HepG2 (cell line): ENCODE results near the gene MPP3. TPM values are rescaled to one million over a fixed set of nuclear protein-coding genes. Genes with fewer than 3 reads are reported as not detected.
A peak's percentile ranks its signal among the peaks of the same experiment; 100 is the strongest.

ENCODE experiments used
- AHR ChIP-seq: IDR thresholded peaks from 2 replicates; pipeline ENCODE4 v1.6.1; 2018; ENCODE audit warnings: missing genetic modification reagents, missing compliant biosample characterization
- ARHGAP35 ChIP-seq: sonication (generic); formaldehyde crosslinking; IDR thresholded peaks from 2 replicates; pipeline ENCODE4 v1.9.0; 2022; ENCODE audit warnings: mild to moderate bottlenecking, inconsistent platforms, moderate library complexity, missing genetic modification reagents, borderline replicate concordance
- DR1 ChIP-seq: sonication (generic); formaldehyde crosslinking; IDR thresholded peaks from 2 replicates; pipeline ENCODE4 v1.8.0; 2021; ENCODE audit warnings: mild to moderate bottlenecking, missing genetic modification reagents, inconsistent platforms
- GFI1 ChIP-seq: sonication (generic); formaldehyde crosslinking; IDR thresholded peaks from 2 replicates; pipeline ENCODE4 v1.5.0; 2020; ENCODE audit warnings: missing genetic modification reagents, mild to moderate bottlenecking, borderline replicate concordance
- HIVEP1 ChIP-seq: sonication (generic); formaldehyde crosslinking; IDR thresholded peaks from 2 replicates; pipeline ENCODE4 v1.4.0; 2020; ENCODE audit warnings: mild to moderate bottlenecking, missing genetic modification reagents
- HNRNPL ChIP-seq: fragments of 200-400 bp; formaldehyde crosslinking; IDR thresholded peaks from 2 replicates; pipeline ENCODE4 v1.6.1; 2017; ENCODE audit warnings: mild to moderate bottlenecking, low read depth, low read length
- HNRNPLL ChIP-seq: fragments of 200-400 bp; formaldehyde crosslinking; IDR thresholded peaks from 2 replicates; pipeline ENCODE4 v1.6.1; 2017; ENCODE audit warnings: mild to moderate bottlenecking, low read depth, low read length; ENCODE audit not compliant: poor library complexity, severe bottlenecking
- KDM2A ChIP-seq: sonication (generic); formaldehyde crosslinking; IDR thresholded peaks from 2 replicates; pipeline ENCODE4 v1.4.0; 2020; ENCODE audit warnings: low read depth, missing genetic modification reagents, borderline replicate concordance
- NR1H2 ChIP-seq: sonication (generic); formaldehyde crosslinking; IDR thresholded peaks from 2 replicates; pipeline ENCODE4 v1.8.1; 2022; ENCODE audit warnings: low read depth, missing genetic modification reagents, borderline replicate concordance
- RFX5 ChIP-seq: IDR thresholded peaks from 2 replicates; pipeline ENCODE4 v1.6.1; 2011; ENCODE audit warnings: low read depth, low read length, improper control_type of control experiment
- ZNF17 ChIP-seq: sonication (generic); formaldehyde crosslinking; IDR thresholded peaks from 2 replicates; pipeline ENCODE4 v1.5.0; 2020; ENCODE audit warnings: mild to moderate bottlenecking, missing genetic modification reagents
- ZNF282 ChIP-seq: fragments of 450-650 bp; IDR thresholded peaks from 2 replicates; pipeline ENCODE4 v1.6.1; 2018; ENCODE audit not compliant: partially characterized antibody
- ZNF367 ChIP-seq: sonication (generic); formaldehyde crosslinking; IDR thresholded peaks from 2 replicates; pipeline ENCODE4 v1.4.0; 2020; ENCODE audit warnings: missing genetic modification reagents, borderline replicate concordance
- ZNF446 ChIP-seq: sonication (generic); formaldehyde crosslinking; IDR thresholded peaks from 2 replicates; pipeline ENCODE4 v1.5.0; 2020; ENCODE audit warnings: mild to moderate bottlenecking, missing genetic modification reagents
- ZNF777 ChIP-seq: sonication (generic); formaldehyde crosslinking; IDR thresholded peaks from 2 replicates; pipeline ENCODE4 v1.4.0; 2020; ENCODE audit warnings: missing genetic modification reagents
- polyA plus RNA-seq, 8 experiments: library from polyadenylated mRNA; depleted of rRNA in 3 of 8; stranded (reverse) in 7 of 8; unstranded in 1 of 8; fragments of >200 nt; fragmentation: Illumina TruSeq in 4 of 8; extraction: Trizol in 4 of 8; gene quantifications; 2 replicates each; pipeline versions ENCODE4 v1.2.1 to v1.2.3, GENCODE V29; 2011 to 2016; ENCODE audit warnings: low read depth in 4 of 8, missing spikeins in 1 of 8, mixed read lengths in 1 of 8; ENCODE audit not compliant: insufficient read depth in 1 of 8
- total RNA-seq, 5 experiments: library from RNA; depleted of rRNA; stranded (reverse); fragments of >200 nt; fragmentation: Illumina TruSeq; extraction: Trizol; gene quantifications; 2 replicates each; pipeline ENCODE4 v1.2.3, GENCODE V29; 2016; ENCODE audit warnings: low read depth in 1 of 5
- TF ChIP-seq, protein P1 (sequence below): sonication (generic); formaldehyde crosslinking; IDR thresholded peaks from 2 replicates; pipeline ENCODE4 v1.4.0; 2020; ENCODE audit warnings: missing genetic modification reagents
- TF ChIP-seq, protein P2 (sequence below): sonication (generic); formaldehyde crosslinking; IDR thresholded peaks from 2 replicates; pipeline ENCODE4 v1.8.1; 2023; ENCODE audit warnings: missing genetic modification reagents, mild to moderate bottlenecking, borderline replicate concordance
- TF ChIP-seq, protein P3 (sequence below): sonication (generic); formaldehyde crosslinking; IDR thresholded peaks from 2 replicates; pipeline ENCODE4 v1.5.0; 2020; ENCODE audit warnings: missing genetic modification reagents
- TF ChIP-seq, protein P4 (sequence below): sonication (generic); formaldehyde crosslinking; IDR thresholded peaks from 2 replicates; pipeline ENCODE4 v1.4.0; 2020; ENCODE audit warnings: mild to moderate bottlenecking, missing genetic modification reagents

The MPP3 gene
- total and polyA plus RNA-seq, 2 of the 13 experiments (the other 11 are each of a cell fraction or from before 2014, with no cell fraction given), result 0.91 to 1.8 TPM

DNA sequence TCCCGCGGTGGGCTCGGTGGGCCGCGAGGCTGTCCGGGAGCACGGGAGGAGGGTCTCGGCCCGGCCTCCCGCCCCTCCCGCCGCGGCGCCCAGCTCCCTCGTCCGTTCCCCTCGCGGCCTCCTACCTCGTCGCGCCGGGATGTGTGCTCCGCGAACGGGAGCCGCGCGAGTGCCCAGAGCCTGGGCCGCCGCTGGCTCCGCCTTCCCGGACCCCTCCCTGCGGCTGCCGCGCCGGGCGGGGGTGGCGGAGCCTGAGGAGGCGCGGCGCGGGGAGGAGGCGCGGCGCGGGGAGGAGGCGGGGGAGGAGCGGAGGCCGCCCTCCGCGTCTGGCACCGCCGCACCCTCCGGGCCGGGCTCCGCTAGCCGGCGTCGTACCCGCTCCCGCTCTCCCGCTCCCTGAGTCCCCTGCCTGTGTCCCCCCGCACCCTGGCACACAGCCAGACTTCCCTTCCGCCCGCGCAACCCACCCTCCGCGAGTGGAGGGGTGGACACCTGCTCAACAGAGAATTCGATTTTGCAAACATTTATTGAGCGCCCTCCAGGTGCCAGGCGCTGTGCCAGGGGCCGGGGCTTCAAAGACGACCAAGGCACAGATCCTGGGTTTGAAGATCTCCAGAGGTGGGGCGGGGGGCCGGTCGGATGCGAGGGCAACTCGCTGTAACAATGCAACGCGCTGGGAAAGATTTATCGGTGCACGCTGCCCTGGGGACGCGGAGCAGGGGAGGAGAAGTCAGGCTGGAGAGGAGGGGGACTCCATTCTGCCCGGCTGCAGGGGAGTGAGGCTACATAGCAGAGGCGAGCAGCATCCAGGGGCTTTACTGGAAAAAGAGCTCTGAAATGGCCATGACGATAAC, at the start of gene MPP3 (continued):
- TF ChIP-seq ARHGAP35 (CRISPR knock-in tag), result 0 out of 2 replicates have a peak, but pooled peaks have one; percentile 34
- no peak for TF ChIP-seq NR1H2 (CRISPR knock-in tag)
- no peak for TF ChIP-seq ZNF446
- TF ChIP-seq ZNF17 (CRISPR knock-in tag), result no peak
- TF ChIP-seq, protein P1, sequence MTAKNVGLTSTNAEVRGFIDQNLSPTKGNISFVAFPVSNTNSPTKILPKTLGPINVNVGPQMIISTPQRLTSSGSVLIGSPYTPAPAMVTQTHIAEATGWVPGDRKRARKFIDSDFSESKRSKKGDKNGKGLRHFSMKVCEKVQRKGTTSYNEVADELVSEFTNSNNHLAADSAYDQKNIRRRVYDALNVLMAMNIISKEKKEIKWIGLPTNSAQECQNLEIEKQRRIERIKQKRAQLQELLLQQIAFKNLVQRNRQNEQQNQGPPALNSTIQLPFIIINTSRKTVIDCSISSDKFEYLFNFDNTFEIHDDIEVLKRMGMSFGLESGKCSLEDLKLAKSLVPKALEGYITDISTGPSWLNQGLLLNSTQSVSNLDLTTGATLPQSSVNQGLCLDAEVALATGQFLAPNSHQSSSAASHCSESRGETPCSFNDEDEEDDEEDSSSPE (CRISPR knock-in tag), result 0 out of 2 replicates have a peak, but pooled peaks have one; percentile 1
- peak; percentile 22; the same call in 1 of the 2 replicates for TF ChIP-seq KDM2A (CRISPR knock-in tag)
- TF ChIP-seq AHR (CRISPR knock-in tag), result 0 out of 2 replicates have a peak, but pooled peaks have one; percentile 32
- TF ChIP-seq ZNF367 (CRISPR knock-in tag), result no peak
- 0 out of 2 replicates have a peak, but pooled peaks have one; percentile 33 for TF ChIP-seq GFI1 (CRISPR knock-in tag)
- TF ChIP-seq ZNF282, result no peak
- no peak for TF ChIP-seq ZNF777
- TF ChIP-seq HIVEP1 (CRISPR knock-in tag), result peak; percentile 47; the same call in 1 of the 2 replicates
- TF ChIP-seq, protein P2, sequence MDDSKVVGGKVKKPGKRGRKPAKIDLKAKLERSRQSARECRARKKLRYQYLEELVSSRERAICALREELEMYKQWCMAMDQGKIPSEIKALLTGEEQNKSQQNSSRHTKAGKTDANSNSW (CRISPR knock-in tag), result no peak
- 0 out of 2 replicates have a peak, but pooled peaks have one; percentile 35 for TF ChIP-seq DR1 (CRISPR knock-in tag)
- TF ChIP-seq, protein P3, sequence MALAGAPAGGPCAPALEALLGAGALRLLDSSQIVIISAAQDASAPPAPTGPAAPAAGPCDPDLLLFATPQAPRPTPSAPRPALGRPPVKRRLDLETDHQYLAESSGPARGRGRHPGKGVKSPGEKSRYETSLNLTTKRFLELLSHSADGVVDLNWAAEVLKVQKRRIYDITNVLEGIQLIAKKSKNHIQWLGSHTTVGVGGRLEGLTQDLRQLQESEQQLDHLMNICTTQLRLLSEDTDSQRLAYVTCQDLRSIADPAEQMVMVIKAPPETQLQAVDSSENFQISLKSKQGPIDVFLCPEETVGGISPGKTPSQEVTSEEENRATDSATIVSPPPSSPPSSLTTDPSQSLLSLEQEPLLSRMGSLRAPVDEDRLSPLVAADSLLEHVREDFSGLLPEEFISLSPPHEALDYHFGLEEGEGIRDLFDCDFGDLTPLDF (CRISPR knock-in tag), result no peak
- peak; percentile 27 for TF ChIP-seq HNRNPLL
- TF ChIP-seq, protein P4, sequence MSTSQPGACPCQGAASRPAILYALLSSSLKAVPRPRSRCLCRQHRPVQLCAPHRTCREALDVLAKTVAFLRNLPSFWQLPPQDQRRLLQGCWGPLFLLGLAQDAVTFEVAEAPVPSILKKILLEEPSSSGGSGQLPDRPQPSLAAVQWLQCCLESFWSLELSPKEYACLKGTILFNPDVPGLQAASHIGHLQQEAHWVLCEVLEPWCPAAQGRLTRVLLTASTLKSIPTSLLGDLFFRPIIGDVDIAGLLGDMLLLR, result peak; percentile 27; the same call in 1 of the 2 replicates
- TF ChIP-seq HNRNPL, result peak; percentile 87
- TF ChIP-seq RFX5, result no peak
